NCI-H146 treated with DMSO at 0.1 percent for 48 hours (cell line): Measurements from ENCODE around the gene IWS1.

Experiments used
- DNase-seq: peaks from one replicate; lab custom pipeline; 2025; ENCODE audit not compliant: unreplicated experiment; lab: John Stamatoyannopoulos, UW

Gene IWS1

GRCh38 chr2:127506510-127506909 is 19.8 kb downstream of the IWS1 start:
- no peak for DNase-seq

DNA sequence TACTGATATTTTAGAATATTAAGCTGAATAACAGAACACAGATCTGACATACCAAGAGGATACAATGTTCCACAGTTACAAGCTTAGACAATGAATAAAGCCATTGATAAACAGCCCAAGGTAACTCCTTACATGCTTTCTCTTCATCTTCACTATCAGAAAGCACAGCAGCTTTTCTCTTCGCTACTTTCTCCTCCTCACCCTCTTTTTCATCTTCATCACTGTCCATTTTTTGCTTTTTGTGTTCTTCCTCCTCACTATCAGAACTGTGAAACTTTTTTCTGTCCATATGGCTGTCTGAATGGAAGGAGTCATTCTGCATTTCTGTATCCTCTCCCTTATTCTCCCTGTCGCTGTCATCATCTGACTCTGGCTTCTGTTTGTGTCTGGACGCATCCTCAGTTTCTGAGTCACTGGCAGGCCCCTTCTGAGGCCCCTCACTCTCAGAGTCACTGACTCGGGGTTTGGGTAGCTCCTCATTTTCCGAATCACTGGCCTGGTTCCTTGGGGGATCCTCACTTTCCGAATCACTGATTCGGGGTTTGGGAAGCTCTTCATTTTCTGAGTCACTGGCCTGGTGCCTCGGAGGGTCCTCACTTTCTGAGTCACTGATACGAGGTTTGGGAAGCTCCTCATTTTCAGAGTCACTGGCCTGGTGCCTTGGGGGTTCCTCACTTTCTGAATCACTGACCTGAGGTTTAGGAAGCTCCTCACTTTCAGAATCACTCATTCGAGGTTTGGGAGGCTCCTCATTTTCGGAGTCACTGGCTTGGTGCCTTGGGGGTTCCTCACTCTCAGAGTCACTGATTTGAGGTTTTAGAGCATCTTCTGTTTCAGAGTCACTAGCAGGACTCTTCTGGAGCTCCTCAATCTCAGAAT is 21.5 kb downstream of the IWS1 start:
- DNase-seq: no peak

DNA sequence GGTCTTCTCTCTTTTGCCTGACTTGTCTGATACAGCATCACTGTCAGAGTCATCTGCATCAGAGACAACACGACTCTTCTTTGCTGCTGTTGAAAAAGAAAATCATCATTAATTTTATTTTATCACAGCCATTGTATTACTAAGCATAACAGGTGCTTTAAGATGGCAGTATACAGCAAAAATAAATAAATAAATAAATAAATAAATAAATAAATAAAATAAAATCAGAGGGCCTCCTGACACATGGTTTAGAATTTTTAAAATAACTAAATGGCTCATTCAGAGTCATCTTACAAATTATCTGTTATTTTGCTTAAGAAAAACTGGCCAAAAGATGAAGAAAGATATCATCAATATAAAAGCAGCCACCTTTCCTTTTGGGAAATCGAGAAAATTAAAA is 22.8 kb downstream of the IWS1 start:
- no peak for DNase-seq

- DNase-seq: no peak
Observed at GRCh38 chr2:127498386-127498785, 27.9 kb downstream of the IWS1 start.

DNA sequence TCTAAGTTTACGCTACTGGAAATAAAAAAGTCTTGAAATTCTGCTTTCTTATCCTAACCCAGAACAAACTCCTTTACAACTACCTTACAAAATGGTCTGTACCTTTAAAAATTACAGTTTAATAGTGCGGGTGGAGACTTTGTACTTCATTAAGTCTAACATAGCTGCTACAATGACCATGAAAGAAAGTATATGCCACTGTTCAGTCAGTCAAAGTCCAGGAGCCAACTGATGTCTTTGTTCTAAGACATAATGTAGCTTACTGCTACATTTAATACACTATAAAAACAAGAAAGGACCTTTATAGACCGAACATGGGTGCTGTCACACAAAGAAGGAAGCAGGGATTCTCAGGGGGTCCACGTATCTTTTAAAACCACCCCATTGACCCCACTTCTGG is 36.0 kb downstream of the IWS1 start:
- no peak for DNase-seq

- DNase-seq: no peak
Observed at GRCh38 chr2:127486247-127487058, 39.8 kb downstream of the IWS1 start.

DNA sequence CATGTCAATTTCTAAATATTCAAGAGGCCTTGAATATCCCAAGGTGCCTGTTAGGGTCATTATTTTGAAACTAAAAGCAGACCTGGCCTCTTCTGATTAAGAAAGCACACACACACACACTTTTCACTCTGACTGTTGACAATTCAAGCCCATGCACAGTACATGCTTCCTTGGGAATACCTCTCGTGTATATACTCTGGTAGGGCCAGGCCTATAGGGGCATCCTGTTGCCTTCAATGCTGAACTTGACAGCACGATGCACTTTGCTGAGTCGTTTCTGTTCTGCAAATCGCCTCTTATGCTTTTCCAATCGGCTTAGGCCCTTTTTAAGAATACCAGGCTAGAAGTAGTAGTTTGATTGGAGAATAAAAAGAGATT is 40.6 kb downstream of the IWS1 start:
- no peak for DNase-seq

DNA sequence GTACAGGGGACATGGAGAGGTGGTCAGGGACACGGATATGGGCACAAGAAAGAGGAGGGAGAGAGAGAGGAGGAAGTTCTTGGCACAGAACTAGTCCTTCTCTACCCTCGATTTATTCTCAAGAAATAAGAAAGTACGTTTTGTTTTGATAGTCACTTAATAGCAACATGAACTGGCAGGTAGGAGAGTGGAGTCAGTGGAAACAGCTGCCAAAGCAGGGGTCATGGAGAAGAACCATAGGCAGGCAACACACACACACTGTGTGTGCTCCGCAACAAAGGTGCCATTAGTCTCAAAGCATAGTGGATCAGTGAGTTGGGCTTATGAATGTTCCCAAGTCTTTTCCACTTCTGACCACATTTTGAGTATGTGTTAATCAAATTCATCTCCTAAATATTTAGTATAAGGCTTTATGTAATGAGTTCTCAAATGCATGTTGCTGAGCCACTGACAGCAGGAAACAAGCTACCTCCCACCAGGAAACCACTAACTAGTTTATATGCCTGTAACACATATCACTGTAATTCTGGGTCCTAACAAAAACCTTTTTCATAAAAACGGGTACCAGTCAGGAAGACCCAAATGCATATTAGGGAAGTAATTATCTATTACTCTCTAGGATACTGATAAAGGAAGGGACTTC is 41.1 kb downstream of the IWS1 start:
- DNase-seq: no peak

DNA sequence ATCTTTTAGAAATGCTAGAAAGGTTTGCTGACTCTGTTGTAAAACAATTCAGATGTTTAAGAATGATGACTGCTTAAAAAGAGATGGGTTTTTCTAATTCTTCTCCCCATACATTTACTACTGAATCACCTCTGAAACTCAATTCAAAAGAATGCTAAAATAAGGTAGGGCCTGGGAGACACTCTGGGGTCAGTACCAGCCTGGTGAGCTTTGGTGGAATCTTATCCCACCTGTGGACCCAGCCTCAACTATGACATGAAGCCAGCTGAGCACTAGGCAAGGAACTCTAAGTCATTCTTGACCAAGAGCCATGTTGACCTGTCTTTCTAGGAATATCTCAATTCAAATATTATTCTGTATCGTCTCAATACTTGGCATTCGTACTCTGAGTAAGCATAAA is 44.3 kb downstream of the IWS1 start:
- DNase-seq: no peak

DNA sequence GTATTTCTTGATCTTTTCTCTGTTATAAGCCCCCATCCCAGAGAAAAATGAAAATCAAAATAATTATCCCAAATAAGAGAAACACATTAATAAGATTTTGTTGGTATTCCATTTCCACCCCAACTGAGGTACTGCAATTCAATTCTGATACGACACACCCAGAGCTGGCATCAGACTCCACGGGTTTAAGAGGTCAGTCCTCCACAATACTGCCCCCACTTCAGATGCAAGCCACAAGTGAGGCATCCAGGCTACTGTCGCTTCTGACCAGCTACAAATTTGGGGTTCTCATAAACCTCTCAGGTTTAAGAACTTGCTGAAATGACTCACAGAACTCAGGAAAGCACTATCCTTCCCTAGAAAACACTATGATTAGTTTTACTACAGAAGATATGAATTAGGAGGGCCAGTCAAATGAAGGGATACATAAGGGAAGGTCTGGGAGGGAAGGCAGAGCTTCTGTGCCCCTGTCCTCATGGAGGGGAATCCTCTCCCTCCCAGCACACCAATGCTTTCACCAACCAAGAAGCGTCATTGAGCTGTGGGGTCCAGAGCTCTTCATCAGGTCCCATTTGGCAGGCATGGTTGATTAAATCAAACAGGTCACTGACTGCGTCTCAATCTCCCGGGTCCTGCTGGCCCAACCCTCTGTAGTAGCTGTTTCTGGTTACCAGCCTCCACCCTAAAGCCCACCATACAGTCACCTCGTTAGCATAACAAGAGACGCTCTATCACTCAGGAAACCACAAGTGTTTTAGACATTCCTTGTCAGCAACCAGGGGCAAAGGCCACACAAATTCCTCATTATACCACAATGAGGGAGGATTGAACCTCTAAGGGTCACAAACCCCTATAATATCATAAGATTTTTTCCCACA is 46.2 kb downstream of the IWS1 start:
- no peak for DNase-seq

GRCh38 chr2:127479219-127479825 is 47.0 kb downstream of the IWS1 start:
- peak; percentile 51 for DNase-seq

- DNase-seq: no peak
Observed at GRCh38 chr2:127475788-127476187, 50.5 kb downstream of the IWS1 start.

GRCh38 chr2:127472268-127472667 is 54.0 kb downstream of the IWS1 start:
- DNase-seq: no peak

DNA sequence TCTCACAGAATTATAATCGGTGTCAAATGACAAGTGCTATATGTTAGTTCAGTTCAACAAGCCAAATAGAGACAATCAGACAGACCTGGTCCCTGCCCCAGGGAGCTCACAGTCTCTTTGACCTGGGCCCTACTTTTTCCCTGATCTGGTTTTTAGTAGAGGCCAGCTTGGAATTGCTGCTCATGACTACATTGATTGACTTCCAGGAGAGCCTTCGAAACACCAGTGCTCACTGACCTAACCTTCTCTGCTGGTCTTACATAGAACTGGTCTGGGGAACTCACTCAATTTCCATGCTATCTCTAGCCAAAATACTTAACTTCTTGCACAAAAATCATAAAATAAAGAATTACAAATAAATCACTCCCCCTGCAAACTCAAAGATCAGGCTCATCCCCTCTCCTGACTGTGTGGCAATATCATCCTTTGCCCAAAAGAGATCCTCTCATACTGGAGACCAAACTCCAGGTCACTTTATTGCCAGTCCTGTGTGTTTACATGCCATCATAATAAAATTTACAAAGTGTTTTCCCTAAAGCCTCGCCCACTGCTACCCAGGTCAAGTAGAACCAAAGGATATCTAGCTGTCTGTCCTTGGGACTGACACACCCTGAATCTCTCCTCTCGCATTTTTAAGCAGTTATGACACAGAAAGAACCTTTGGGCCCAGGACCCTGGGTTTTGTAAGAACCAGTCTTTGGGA is 54.9 kb downstream of the IWS1 start:
- no peak for DNase-seq

- no peak for DNase-seq
Observed at GRCh38 chr2:127469974-127470373, 56.3 kb downstream of the IWS1 start.

GRCh38 chr2:127469051-127469450 is 57.2 kb downstream of the IWS1 start:
- DNase-seq: no peak

- no peak for DNase-seq
Observed at GRCh38 chr2:127465258-127465657, 61.0 kb downstream of the IWS1 start.

- no peak for DNase-seq
Observed at GRCh38 chr2:127464470-127465257, 61.6 kb downstream of the IWS1 start.
